AG04450 (cell line): ENCODE data around the gene TPM4. TPM values are rescaled to one million over a fixed set of nuclear protein-coding genes. Genes with fewer than 3 reads are reported as not detected.
"Not testable (repeated sequence)": the region's sequence is repeated elsewhere in the genome, so short reads cannot be mapped to it uniquely, and the experiment has no call there.

Experiments
- CTCF ChIA-PET: fragments of 300-600, 350-600 bp; formaldehyde crosslinking; extraction: SDS; loops from one replicate; lab custom pipeline; 2022; ENCODE audit warnings: antibody characterized with exemption, inconsistent platforms; lab: Charles Lee
- POLR2A ChIA-PET: fragments of 350-600 bp; formaldehyde crosslinking; extraction: SDS; loops from one replicate; lab custom pipeline; 2021; ENCODE audit warnings: antibody characterized with exemption, inconsistent platforms; lab: Yijun Ruan, JAX
- DNase-seq: peaks from one replicate; pipeline ENCODE4 v3.0.0-alpha.2; 2011; ENCODE audit warnings: low read depth, low spot score
- H3K27ac ChIP-seq: one replicate; pipeline ENCODE4 v1.5.1; 2012; ENCODE audit warnings: low read depth, low read length, control low read depth
- H3K27me3 ChIP-seq: one replicate; pipeline ENCODE4 v1.6.0; 2012; ENCODE audit warnings: low read length; ENCODE audit not compliant: control insufficient read depth, insufficient read depth
- H3K4me3 ChIP-seq: 2 replicates; pipeline ENCODE4 v1.5.1; 2011; ENCODE audit warnings: mild to moderate bottlenecking, low read depth, low read length, control low read depth
- H3K9me3 ChIP-seq: 2 replicates; pipeline ENCODE4 v1.5.1; 2012; ENCODE audit warnings: low read length; ENCODE audit not compliant: control insufficient read depth, insufficient read depth
- polyA plus RNA-seq: library from polyadenylated mRNA; depleted of rRNA; stranded (reverse); fragments of >200 nt; gene quantifications from 2 replicates; pipeline ENCODE4 v1.2.3, GENCODE V29; 2011
- TF ChIP-seq, protein P1 (sequence below): IDR thresholded peaks from 2 replicates; pipeline ENCODE4 v1.5.1; 2011; ENCODE audit warnings: low read depth, low read length, control low read depth, inconsistent platforms

TPM4 gene
- polyA plus RNA-seq, 1 experiment, result 2,058 TPM

- Histone ChIP-seq H3K27me3 (no peaks in the 10 kb centered on the region), H3K27ac (no peak overlapping the region), H3K4me3 (no peak overlapping the region), H3K9me3 (no peaks in the 10 kb centered on the region)
- CTCF ChIA-PET, result interaction anchor here (4.7 kb wide), 1 partner anchor 12 kb away, joined by 26 read pairs; the partner anchor contains the start of gene RAB8A
- TF ChIP-seq, protein P1, sequence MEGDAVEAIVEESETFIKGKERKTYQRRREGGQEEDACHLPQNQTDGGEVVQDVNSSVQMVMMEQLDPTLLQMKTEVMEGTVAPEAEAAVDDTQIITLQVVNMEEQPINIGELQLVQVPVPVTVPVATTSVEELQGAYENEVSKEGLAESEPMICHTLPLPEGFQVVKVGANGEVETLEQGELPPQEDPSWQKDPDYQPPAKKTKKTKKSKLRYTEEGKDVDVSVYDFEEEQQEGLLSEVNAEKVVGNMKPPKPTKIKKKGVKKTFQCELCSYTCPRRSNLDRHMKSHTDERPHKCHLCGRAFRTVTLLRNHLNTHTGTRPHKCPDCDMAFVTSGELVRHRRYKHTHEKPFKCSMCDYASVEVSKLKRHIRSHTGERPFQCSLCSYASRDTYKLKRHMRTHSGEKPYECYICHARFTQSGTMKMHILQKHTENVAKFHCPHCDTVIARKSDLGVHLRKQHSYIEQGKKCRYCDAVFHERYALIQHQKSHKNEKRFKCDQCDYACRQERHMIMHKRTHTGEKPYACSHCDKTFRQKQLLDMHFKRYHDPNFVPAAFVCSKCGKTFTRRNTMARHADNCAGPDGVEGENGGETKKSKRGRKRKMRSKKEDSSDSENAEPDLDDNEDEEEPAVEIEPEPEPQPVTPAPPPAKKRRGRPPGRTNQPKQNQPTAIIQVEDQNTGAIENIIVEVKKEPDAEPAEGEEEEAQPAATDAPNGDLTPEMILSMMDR, result no peak
- no peak for DNase-seq
- POLR2A ChIA-PET, result no interaction called here
These were observed 22.5 kb downstream of the TPM4 start for GRCh38 chr19:16098821-16099220.

DNA sequence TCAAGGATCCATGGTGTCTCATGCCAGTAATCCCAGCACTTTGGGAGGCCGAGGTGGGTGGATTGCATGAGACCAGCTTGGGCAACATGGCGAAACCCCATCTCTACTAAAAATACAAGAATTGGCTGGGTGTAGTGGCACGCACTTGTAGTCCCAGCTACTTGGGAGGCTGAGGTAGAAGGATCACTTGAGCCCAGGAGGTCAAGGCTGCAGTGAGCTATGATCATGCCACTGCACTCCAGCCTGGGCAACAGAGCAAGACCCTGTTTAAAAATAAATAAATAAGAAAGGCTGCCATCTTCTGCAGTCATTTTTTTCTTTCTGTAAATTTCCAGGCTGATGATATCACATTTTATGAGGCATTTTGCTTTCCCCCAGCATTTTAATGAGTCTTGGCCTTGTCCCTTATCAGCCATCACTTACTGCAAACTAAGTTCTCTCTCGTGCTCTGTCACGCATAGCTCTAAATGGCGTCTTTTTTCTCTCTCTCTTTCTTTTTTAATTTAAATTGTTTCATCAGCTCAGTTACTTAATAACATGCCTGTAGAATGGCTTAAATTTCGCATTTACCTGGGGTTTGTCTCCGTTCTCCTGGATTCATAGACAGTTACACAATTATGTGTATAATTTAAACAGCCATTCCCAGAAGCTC lies 23.1 kb downstream of the TPM4 start:
- CTCF ChIA-PET, result interaction anchor here (0.6 to 4.7 kb wide), 2 partner anchors 12 to 54 kb away, joined by 4 to 26 read pairs; partner anchors contain the start of gene RAB8A
- POLR2A ChIA-PET, result interaction anchor here (1.1 kb wide), 1 partner anchor 21 kb away, joined by 3 read pairs; no protein-coding TSS in a partner anchor
- DNase-seq, H3K4me3 ChIP-seq, H3K27ac ChIP-seq, H3K9me3 ChIP-seq, H3K27me3 ChIP-seq: not testable (repeated sequence)

DNA sequence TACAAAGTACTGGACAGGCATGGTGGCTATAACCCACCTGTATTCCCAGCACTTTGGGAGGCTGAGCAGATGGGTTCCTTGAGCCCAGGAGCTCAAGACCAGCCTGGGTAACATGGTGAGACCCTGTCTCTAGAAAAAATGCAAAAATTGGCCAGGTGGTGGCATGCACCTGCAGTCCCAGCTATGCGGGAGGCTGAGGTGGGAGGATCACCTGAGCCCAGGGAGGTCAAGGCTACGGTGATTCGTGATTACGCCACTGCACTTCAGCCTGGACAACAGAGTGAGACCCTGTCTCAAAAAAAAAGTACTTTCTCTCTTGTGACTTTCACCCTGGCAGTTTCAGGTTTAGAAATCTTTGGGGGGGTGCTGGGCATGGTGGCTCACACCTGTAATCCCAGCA lies 24.2 kb downstream of the TPM4 start:
- no peaks in the 10 kb centered on the region for H3K9me3 ChIP-seq
- TF ChIP-seq, protein P1, result no peak
- no peak overlapping the region for H3K4me3 ChIP-seq
- no peaks in the 10 kb centered on the region for H3K27me3 ChIP-seq
- no peak for DNase-seq
- H3K27ac ChIP-seq, result no peak overlapping the region
- ChIA-PET POLR2A (interaction anchor here (0.6 to 1.0 kb wide), 2 partner anchors 10 to 191 kb away, joined by 3 to 5 read pairs; no protein-coding TSS in a partner anchor), CTCF (no interaction called here)

GRCh38 chr19:16104722-16105121 lies 28.4 kb downstream of the TPM4 start:
- no peak for DNase-seq
- no peak overlapping the region for H3K27ac ChIP-seq
- POLR2A ChIA-PET, result interaction anchor here (0.6 to 2.0 kb wide), 3 partner anchors 10 to 67 kb away, joined by 3 to 8 read pairs (median 5); no protein-coding TSS in a partner anchor
- TF ChIP-seq, protein P1, result no peak
- H3K9me3 ChIP-seq, result no peaks in the 10 kb centered on the region
- H3K27me3 ChIP-seq, result no peaks in the 10 kb centered on the region
- H3K4me3 ChIP-seq, result no peak overlapping the region
- CTCF ChIA-PET, result no interaction called here

DNA sequence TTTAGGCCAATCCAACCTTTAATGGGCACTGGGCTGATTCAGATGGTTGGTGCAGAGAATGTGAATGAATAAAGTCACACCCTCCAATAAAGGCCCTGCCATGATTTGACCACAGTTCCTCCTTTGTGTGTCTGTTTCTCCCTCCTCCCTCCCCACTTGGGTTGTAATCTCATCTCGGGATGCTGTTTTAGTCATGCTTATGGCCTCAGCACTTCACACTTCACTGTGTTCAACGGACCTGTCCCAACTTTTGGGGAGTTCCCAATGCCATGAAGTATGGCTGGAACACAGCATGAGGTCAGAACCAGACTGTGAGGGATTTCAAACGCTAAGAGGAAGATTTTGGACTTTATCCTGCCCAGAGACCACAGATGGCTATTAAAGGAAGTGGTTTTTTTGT lies 29.8 kb downstream of the TPM4 start:
- no peak for DNase-seq
- TF ChIP-seq, protein P1, result no peak

More for the DNA sequence above, 29.8 kb downstream of the TPM4 start:
- H3K4me3 ChIP-seq, result no peak overlapping the region
- ChIA-PET POLR2A (interaction anchor here (0.5 kb wide), 1 partner anchor 21 kb away, joined by 4 read pairs; no protein-coding TSS in a partner anchor), CTCF (no interaction called here)
- H3K9me3 ChIP-seq, result peaks cover 3% of the 10 kb centered on the region; the same call in 1 of the 2 replicates
- no peaks in the 10 kb centered on the region for H3K27me3 ChIP-seq
- no peak overlapping the region for H3K27ac ChIP-seq
